ENCODE results near the gene LSAMP. TPM values are rescaled to one million over a fixed set of nuclear protein-coding genes. Genes with fewer than 3 reads are reported as not detected.

LSAMP gene
- total RNA-seq, 2 experiments from 2014 or later, result not detected

GRCh38 chr3:116046350-116046749 is 398.9 kb downstream of the LSAMP start:
- ATAC-seq, result no peak
- H3K27me3 Mint-ChIP-seq, result no peaks in the 10 kb centered on the region
- intact Hi-C loops (cut with micrococcal nuclease), result no loop called here
- ChIA-PET CTCF (no interaction called here), POLR2A (no interaction called here)
- no peaks in the 10 kb centered on the region for H3K9me3 Mint-ChIP-seq
- no peaks in the 10 kb centered on the region for H3K4me1 Mint-ChIP-seq (ENCODE audit: low read depth)
- TF ChIP-seq, protein P1, sequence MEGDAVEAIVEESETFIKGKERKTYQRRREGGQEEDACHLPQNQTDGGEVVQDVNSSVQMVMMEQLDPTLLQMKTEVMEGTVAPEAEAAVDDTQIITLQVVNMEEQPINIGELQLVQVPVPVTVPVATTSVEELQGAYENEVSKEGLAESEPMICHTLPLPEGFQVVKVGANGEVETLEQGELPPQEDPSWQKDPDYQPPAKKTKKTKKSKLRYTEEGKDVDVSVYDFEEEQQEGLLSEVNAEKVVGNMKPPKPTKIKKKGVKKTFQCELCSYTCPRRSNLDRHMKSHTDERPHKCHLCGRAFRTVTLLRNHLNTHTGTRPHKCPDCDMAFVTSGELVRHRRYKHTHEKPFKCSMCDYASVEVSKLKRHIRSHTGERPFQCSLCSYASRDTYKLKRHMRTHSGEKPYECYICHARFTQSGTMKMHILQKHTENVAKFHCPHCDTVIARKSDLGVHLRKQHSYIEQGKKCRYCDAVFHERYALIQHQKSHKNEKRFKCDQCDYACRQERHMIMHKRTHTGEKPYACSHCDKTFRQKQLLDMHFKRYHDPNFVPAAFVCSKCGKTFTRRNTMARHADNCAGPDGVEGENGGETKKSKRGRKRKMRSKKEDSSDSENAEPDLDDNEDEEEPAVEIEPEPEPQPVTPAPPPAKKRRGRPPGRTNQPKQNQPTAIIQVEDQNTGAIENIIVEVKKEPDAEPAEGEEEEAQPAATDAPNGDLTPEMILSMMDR (IDR thresholded peaks at IDR 0.05), result no peak
- no peak overlapping the region for H3K27ac Mint-ChIP-seq
- no peak for DNase-seq
- H3K4me3 Mint-ChIP-seq, result no peak overlapping the region
- H3K36me3 Mint-ChIP-seq (ENCODE audit: low read depth), result no peaks in the 10 kb centered on the region

GRCh38 chr3:116045314-116045713 is 400.0 kb downstream of the LSAMP start:
- H3K4me3 Mint-ChIP-seq, result no peak overlapping the region
- H3K27ac Mint-ChIP-seq, result no peak overlapping the region
- TF ChIP-seq, protein P1 (IDR thresholded peaks at IDR 0.05), result no peak
- CTCF ChIA-PET, result no interaction called here
- no peaks in the 10 kb centered on the region for H3K4me1 Mint-ChIP-seq (ENCODE audit: low read depth)
- POLR2A ChIA-PET, result no interaction called here
- no peaks in the 10 kb centered on the region for H3K9me3 Mint-ChIP-seq
- no peak for DNase-seq
- no peaks in the 10 kb centered on the region for H3K36me3 Mint-ChIP-seq (ENCODE audit: low read depth)
- no peaks in the 10 kb centered on the region for H3K27me3 Mint-ChIP-seq
- intact Hi-C loops (cut with micrococcal nuclease), result no loop called here
- no peak for ATAC-seq

DNA sequence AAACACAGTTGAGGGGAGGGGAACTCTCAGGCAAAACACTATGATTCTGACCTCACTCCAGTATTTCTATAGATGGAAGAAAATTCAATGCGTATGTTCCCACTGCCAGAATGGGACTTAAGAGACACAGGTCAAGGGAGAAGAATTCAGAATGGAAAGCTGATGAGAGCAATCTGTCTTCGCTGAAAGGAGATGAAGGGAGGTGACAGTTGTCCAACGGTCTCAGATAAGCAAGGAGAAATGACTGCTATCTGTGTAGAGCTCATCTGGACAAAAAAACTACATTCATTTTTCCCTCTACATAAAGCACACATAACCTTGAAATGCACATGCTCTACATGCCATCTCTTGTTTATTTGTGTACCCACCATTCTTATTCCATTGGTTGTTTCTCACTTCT is 405.1 kb downstream of the LSAMP start:
- Mint-ChIP-seq H3K4me1 (ENCODE audit: low read depth) (no peaks in the 10 kb centered on the region), H3K27me3 (no peaks in the 10 kb centered on the region), H3K4me3 (no peak overlapping the region), H3K27ac (no peak overlapping the region), H3K9me3 (no peaks in the 10 kb centered on the region), H3K36me3 (ENCODE audit: low read depth) (no peaks in the 10 kb centered on the region)
- no peak for DNase-seq
- TF ChIP-seq, protein P1 (IDR thresholded peaks at IDR 0.05), result no peak
- CTCF ChIA-PET, result no interaction called here
- POLR2A ChIA-PET, result interaction anchor here (0.6 kb wide), 1 partner anchor 19 kb away, joined by 3 read pairs; no protein-coding TSS in a partner anchor
- intact Hi-C loops (cut with micrococcal nuclease), result no loop called here
- ATAC-seq, result no peak

GRCh38 chr3:116039651-116039985 is 405.7 kb downstream of the LSAMP start:
- Mint-ChIP-seq H3K4me3 (no peak overlapping the region), H3K9me3 (no peaks in the 10 kb centered on the region), H3K36me3 (ENCODE audit: low read depth) (no peaks in the 10 kb centered on the region), H3K27me3 (no peaks in the 10 kb centered on the region), H3K4me1 (ENCODE audit: low read depth) (no peaks in the 10 kb centered on the region), H3K27ac (no peak overlapping the region)
- ATAC-seq (no peak), DNase-seq (no peak)
- intact Hi-C loops (cut with micrococcal nuclease), result no loop called here
- ChIA-PET CTCF (no interaction called here), POLR2A (no interaction called here)
- TF ChIP-seq, protein P1 (IDR thresholded peaks at IDR 0.05), result no peak

DNA sequence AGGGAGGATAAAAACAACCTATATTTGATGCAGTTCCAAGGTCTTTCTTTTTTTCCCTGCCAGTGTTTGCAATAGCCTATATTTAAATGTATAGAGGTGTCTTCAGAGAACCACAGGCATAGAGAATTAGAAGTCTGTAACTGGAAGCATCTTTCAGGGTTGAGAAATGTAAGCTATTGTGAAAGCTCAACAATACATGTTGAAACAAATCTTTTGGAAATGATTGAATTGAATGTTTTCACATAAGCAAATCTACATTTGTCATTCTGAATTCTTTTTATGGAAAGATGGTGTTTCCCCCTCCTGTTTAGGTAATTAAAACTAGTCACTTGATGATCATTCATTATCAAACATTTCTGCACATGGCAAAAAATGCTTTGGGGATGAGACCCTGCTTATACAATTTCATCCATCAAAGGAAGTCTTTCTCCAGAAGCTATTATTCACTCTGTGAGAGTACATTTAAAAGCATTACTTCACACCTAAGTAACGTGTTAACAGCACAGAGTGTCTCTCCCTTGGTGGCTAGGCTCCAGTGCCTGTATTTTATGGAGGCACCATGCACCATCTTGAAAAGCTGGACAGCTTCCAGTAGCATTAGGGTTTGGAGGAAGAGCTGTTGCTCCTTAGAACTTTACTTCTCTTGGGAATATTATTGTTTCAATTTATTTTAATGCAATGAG is 406.2 kb downstream of the LSAMP start:
- ChIA-PET POLR2A (no interaction called here), CTCF (no interaction called here)
- H3K36me3 Mint-ChIP-seq (ENCODE audit: low read depth), result no peaks in the 10 kb centered on the region
- ATAC-seq (no peak), DNase-seq (no peak)
- TF ChIP-seq, protein P1 (IDR thresholded peaks at IDR 0.05), result no peak
- no peaks in the 10 kb centered on the region for H3K27me3 Mint-ChIP-seq
- H3K4me1 Mint-ChIP-seq (ENCODE audit: low read depth), result no peaks in the 10 kb centered on the region
- H3K4me3 Mint-ChIP-seq, result no peak overlapping the region
- no peaks in the 10 kb centered on the region for H3K9me3 Mint-ChIP-seq
- H3K27ac Mint-ChIP-seq, result no peak overlapping the region
- intact Hi-C loops (cut with micrococcal nuclease), result no loop called here

Measured in activated CD8-positive, alpha-beta T cell treated with anti-CD3 and anti-CD28 coated beads for 36 hours (primary cell).